OCI-LY1 (cell line): ENCODE data around the gene OLFML3.

ENCODE experiments used
- CTCF ChIP-seq: fragments of 200-600 bp; sonication (generic), shearing (Covaris generic); IDR thresholded peaks from 2 replicates; pipeline ENCODE4 v1.5.1; 2017; ENCODE audit warnings: mild to moderate bottlenecking, antibody characterized with exemption, low read length, moderate library complexity, mixed read lengths
- EZH2 ChIP-seq: fragments of 200-600 bp; sonication (generic), shearing (Covaris generic); IDR thresholded peaks from 2 replicates; pipeline ENCODE4 v1.8.0; 2017; ENCODE audit warnings: borderline replicate concordance, mixed run types, mild to moderate bottlenecking, antibody characterized with exemption, low read length, moderate library complexity, mixed read lengths

GRCh38 chr1:113945329-113945728 lies 33.9 kb upstream of the OLFML3 start:
- TF ChIP-seq CTCF, result no peak
- no peak for TF ChIP-seq EZH2
